HG03520 (cell line): ENCODE results near the gene KRT76.
"Not testable (repeated sequence)": the region's sequence is repeated elsewhere in the genome, so short reads cannot be mapped to it uniquely, and the experiment has no call there.

Experiments used
- ATAC-seq: cut with Tn5 transposase; IDR thresholded peaks from one replicate; pipeline ENCODE4 v1.9.1; 2021; ENCODE audit warnings: mild to moderate bottlenecking, moderate library complexity; ENCODE audit not compliant: unreplicated experiment

The KRT76 gene

GRCh38 chr12:52765702-52766101, 11.4 kb downstream of the KRT76 start:
- ATAC-seq = no peak

- no peak for ATAC-seq
Measured at GRCh38 chr12:52763991-52764390, 13.2 kb downstream of the KRT76 start.

GRCh38 chr12:52763036-52763659, 14.0 kb downstream of the KRT76 start:
- no peak for ATAC-seq

GRCh38 chr12:52761802-52762201, 15.3 kb downstream of the KRT76 start:
- no peak for ATAC-seq

GRCh38 chr12:52761218-52761617, 15.9 kb downstream of the KRT76 start:
- not testable (repeated sequence) for ATAC-seq

GRCh38 chr12:52760623-52761022, 16.5 kb downstream of the KRT76 start:
- ATAC-seq = no peak

- no peak for ATAC-seq
Measured at GRCh38 chr12:52759695-52760094, 17.4 kb downstream of the KRT76 start.

- ATAC-seq = no peak
Measured at GRCh38 chr12:52759218-52759617, 17.9 kb downstream of the KRT76 start.

- no peak for ATAC-seq
Measured at GRCh38 chr12:52757449-52758176, 19.5 kb downstream of the KRT76 start.

GRCh38 chr12:52756281-52756960, 20.7 kb downstream of the KRT76 start:
- no peak for ATAC-seq

GRCh38 chr12:52755533-52755932, 21.6 kb downstream of the KRT76 start:
- no peak for ATAC-seq

GRCh38 chr12:52754135-52754534, 23.0 kb downstream of the KRT76 start:
- ATAC-seq = no peak

- ATAC-seq = no peak
Measured at GRCh38 chr12:52753283-52753682, 23.9 kb downstream of the KRT76 start.

- no peak for ATAC-seq
Measured at GRCh38 chr12:52752516-52752915, 24.6 kb downstream of the KRT76 start.

- ATAC-seq = no peak
Measured at GRCh38 chr12:52751795-52752194, 25.4 kb downstream of the KRT76 start.

GRCh38 chr12:52750532-52750931, 26.6 kb downstream of the KRT76 start:
- ATAC-seq = not testable (repeated sequence)

- ATAC-seq = no peak
Measured at GRCh38 chr12:52749827-52750226, 27.3 kb downstream of the KRT76 start.

- no peak for ATAC-seq
Measured at GRCh38 chr12:52748578-52748977, 28.6 kb downstream of the KRT76 start.

- ATAC-seq = no peak
Measured at GRCh38 chr12:52745554-52745953, 31.6 kb downstream of the KRT76 start.

- no peak for ATAC-seq
Measured at GRCh38 chr12:52744493-52745156, 32.5 kb downstream of the KRT76 start.

GRCh38 chr12:52742822-52743457, 34.2 kb downstream of the KRT76 start:
- ATAC-seq = no peak
